ENCODE data around the gene BSCL2.

- TF ChIP-seq CTCF (IDR thresholded peaks at IDR 0.05; ENCODE audit: extremely low read depth in 1 of 2, insufficient read depth in 1 of 2, low read depth in 1 of 2, low read length in 2 of 2) = no peak
- no peak for TF ChIP-seq POLR2A (IDR thresholded peaks at IDR 0.05; ENCODE audit: low read depth, low read length)
- TF ChIP-seq EZH2 (IDR thresholded peaks at IDR 0.05; ENCODE audit: borderline replicate concordance, low read depth, low read length, severe bottlenecking) = no peak
- no peak for TF ChIP-seq GATA2 (IDR thresholded peaks at IDR 0.05; ENCODE audit: insufficient read depth, insufficient read length, low read depth, low read length)
- TF ChIP-seq POLR2AphosphoS5 (IDR thresholded peaks at IDR 0.05; ENCODE audit: insufficient read depth, low read depth, low read length) = no peak
Measured at GRCh38 chr11:62721994-62722393, 14.8 kb upstream of the BSCL2 start.

Measured in endothelial cell of umbilical vein (primary cell).